K562 (cell line): ENCODE data around the gene TXLNA. TPM values are rescaled to one million over a fixed set of nuclear protein-coding genes. Genes with fewer than 3 reads are reported as not detected.
A peak's percentile ranks its signal among the peaks of the same experiment; 100 is the strongest.

ENCODE experiments used
- ASH1L ChIP-seq: fragments of 450-650 bp; IDR thresholded peaks from 2 replicates; pipeline ENCODE4 v1.6.1; 2018; ENCODE audit warnings: borderline replicate concordance, mild to moderate bottlenecking, low read depth; ENCODE audit not compliant: partially characterized antibody
- NR1H2 ChIP-seq: sonication (generic); formaldehyde crosslinking; IDR thresholded peaks from 2 replicates; pipeline ENCODE4 v1.4.0; 2020; ENCODE audit warnings: mild to moderate bottlenecking, missing genetic modification reagents
- ZNF217 ChIP-seq: sonication (generic); formaldehyde crosslinking; IDR thresholded peaks from 2 replicates; pipeline ENCODE4 v1.8.0; 2022; ENCODE audit warnings: mild to moderate bottlenecking, missing genetic modification reagents
- polyA plus RNA-seq, 8 experiments: library from polyadenylated mRNA; depleted of rRNA in 4 of 8; stranded (reverse) in 5 of 8; unstranded in 3 of 8; fragments of >200 nt; fragmentation: Nextera tagmentation in 2 of 8; fragmentation: Illumina TruSeq in 1 of 8; extraction: Ambion mirVana in 2 of 8; extraction: Trizol in 1 of 8; gene quantifications; 2 replicates each; pipeline versions ENCODE4 v1.2.1 to v1.2.3, GENCODE V29; 2011 to 2014; ENCODE audit warnings: inconsistent platforms in 1 of 8, missing spikeins in 1 of 8
- total RNA-seq, 7 experiments: library from RNA; depleted of rRNA in 6 of 7; stranded (reverse); fragments of >200 nt in 6 of 7; fragmentation: Illumina TruSeq in 2 of 7; extraction: Trizol in 2 of 7; gene quantifications; 2 replicates each; pipeline versions ENCODE4 v1.2.1 to v1.2.3, GENCODE V29; 2011 to 2021; ENCODE audit warnings: low replicate concordance in 1 of 7
- TF ChIP-seq, protein P1 (sequence below): sonication (generic); formaldehyde crosslinking; IDR thresholded peaks from 2 replicates; pipeline ENCODE4 v1.8.1; 2022; ENCODE audit warnings: missing genetic modification reagents
- TF ChIP-seq, protein P2 (sequence below): fragments of 200-800 bp; sonication (Bioruptor generic); IDR thresholded peaks from 2 replicates; pipeline ENCODE4 v1.6.1; 2017; ENCODE audit warnings: missing genetic modification characterization, missing compliant biosample characterization
- TF ChIP-seq, protein P3 (sequence below): sonication (generic); formaldehyde crosslinking; IDR thresholded peaks from 2 replicates; pipeline ENCODE4 v1.8.1; 2023; ENCODE audit warnings: missing genetic modification reagents, mild to moderate bottlenecking, borderline replicate concordance
- TF ChIP-seq, protein P4 (sequence below), 2 experiments: IDR thresholded peaks; 2 replicates each; pipeline ENCODE4 v1.6.1; 2012; ENCODE audit warnings: improper control_type of control experiment in 2 of 2, low read depth in 2 of 2, low read length in 2 of 2, borderline replicate concordance in 1 of 2

TXLNA gene
- total and polyA plus RNA-seq, 9 of the 15 experiments (the other 6 are each of a cell fraction or from before 2014, with no cell fraction given): 9.2 to 54.5 (median 39.3) TPM

DNA sequence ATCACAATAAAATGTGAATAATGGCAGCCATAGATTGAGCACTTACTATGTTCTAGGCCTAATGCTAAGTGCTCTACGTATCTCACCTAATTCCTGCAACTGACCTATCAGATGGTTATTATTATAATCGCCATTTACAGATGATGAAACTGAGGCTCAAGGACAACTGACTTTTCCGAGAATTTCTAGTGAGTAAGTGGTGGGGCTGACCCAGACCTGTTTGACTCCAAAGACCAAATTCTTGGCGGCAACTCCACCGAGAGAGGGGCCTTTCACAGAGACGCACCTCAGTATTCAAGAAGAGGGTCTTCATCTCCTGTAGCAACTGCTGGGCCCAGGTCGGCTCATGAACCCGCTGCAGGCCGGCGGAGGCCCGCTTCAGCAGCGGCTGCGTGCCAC lies 42.1 kb downstream of the TXLNA start (continued):
- TF ChIP-seq, protein P1, sequence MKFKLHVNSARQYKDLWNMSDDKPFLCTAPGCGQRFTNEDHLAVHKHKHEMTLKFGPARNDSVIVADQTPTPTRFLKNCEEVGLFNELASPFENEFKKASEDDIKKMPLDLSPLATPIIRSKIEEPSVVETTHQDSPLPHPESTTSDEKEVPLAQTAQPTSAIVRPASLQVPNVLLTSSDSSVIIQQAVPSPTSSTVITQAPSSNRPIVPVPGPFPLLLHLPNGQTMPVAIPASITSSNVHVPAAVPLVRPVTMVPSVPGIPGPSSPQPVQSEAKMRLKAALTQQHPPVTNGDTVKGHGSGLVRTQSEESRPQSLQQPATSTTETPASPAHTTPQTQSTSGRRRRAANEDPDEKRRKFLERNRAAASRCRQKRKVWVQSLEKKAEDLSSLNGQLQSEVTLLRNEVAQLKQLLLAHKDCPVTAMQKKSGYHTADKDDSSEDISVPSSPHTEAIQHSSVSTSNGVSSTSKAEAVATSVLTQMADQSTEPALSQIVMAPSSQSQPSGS (CRISPR knock-in tag): no peak
- TF ChIP-seq ZNF217 (CRISPR knock-in tag) (no peak), NR1H2 (0 out of 2 replicates have a peak, but pooled peaks have one; percentile 60), ASH1L (no peak)
- TF ChIP-seq, protein P2, sequence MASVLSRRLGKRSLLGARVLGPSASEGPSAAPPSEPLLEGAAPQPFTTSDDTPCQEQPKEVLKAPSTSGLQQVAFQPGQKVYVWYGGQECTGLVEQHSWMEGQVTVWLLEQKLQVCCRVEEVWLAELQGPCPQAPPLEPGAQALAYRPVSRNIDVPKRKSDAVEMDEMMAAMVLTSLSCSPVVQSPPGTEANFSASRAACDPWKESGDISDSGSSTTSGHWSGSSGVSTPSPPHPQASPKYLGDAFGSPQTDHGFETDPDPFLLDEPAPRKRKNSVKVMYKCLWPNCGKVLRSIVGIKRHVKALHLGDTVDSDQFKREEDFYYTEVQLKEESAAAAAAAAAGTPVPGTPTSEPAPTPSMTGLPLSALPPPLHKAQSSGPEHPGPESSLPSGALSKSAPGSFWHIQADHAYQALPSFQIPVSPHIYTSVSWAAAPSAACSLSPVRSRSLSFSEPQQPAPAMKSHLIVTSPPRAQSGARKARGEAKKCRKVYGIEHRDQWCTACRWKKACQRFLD (CRISPR knock-in tag): 0 out of 2 replicates have a peak, but pooled peaks have one; percentile 7
- TF ChIP-seq, protein P3, sequence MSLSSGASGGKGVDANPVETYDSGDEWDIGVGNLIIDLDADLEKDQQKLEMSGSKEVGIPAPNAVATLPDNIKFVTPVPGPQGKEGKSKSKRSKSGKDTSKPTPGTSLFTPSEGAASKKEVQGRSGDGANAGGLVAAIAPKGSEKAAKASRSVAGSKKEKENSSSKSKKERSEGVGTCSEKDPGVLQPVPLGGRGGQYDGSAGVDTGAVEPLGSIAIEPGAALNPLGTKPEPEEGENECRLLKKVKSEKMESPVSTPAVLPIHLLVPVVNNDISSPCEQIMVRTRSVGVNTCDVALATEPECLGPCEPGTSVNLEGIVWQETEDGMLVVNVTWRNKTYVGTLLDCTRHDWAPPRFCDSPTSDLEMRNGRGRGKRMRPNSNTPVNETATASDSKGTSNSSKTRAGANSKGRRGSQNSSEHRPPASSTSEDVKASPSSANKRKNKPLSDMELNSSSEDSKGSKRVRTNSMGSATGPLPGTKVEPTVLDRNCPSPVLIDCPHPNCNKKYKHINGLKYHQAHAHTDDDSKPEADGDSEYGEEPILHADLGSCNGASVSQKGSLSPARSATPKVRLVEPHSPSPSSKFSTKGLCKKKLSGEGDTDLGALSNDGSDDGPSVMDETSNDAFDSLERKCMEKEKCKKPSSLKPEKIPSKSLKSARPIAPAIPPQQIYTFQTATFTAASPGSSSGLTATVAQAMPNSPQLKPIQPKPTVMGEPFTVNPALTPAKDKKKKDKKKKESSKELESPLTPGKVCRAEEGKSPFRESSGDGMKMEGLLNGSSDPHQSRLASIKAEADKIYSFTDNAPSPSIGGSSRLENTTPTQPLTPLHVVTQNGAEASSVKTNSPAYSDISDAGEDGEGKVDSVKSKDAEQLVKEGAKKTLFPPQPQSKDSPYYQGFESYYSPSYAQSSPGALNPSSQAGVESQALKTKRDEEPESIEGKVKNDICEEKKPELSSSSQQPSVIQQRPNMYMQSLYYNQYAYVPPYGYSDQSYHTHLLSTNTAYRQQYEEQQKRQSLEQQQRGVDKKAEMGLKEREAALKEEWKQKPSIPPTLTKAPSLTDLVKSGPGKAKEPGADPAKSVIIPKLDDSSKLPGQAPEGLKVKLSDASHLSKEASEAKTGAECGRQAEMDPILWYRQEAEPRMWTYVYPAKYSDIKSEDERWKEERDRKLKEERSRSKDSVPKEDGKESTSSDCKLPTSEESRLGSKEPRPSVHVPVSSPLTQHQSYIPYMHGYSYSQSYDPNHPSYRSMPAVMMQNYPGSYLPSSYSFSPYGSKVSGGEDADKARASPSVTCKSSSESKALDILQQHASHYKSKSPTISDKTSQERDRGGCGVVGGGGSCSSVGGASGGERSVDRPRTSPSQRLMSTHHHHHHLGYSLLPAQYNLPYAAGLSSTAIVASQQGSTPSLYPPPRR (CRISPR knock-in tag): 0 out of 2 replicates have a peak, but pooled peaks have one; percentile 35
- TF ChIP-seq, protein P4, sequence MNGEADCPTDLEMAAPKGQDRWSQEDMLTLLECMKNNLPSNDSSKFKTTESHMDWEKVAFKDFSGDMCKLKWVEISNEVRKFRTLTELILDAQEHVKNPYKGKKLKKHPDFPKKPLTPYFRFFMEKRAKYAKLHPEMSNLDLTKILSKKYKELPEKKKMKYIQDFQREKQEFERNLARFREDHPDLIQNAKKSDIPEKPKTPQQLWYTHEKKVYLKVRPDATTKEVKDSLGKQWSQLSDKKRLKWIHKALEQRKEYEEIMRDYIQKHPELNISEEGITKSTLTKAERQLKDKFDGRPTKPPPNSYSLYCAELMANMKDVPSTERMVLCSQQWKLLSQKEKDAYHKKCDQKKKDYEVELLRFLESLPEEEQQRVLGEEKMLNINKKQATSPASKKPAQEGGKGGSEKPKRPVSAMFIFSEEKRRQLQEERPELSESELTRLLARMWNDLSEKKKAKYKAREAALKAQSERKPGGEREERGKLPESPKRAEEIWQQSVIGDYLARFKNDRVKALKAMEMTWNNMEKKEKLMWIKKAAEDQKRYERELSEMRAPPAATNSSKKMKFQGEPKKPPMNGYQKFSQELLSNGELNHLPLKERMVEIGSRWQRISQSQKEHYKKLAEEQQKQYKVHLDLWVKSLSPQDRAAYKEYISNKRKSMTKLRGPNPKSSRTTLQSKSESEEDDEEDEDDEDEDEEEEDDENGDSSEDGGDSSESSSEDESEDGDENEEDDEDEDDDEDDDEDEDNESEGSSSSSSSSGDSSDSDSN (IDR thresholded peaks at IDR 0.05; ENCODE audit: borderline replicate concordance in 1 of 2, low read depth in 2 of 2, low read length in 2 of 2): 0 out of 4 replicates have a peak, but pooled peaks of 1 of the 2 experiments have one; percentile 19
